Activated naive CD8-positive, alpha-beta T cell (primary cell): ENCODE data around the gene SIRT6.

Source experiments
- H3K27ac Mint-ChIP-seq: one replicate; pipeline ENCODE4 v1.8.0; 2021; ENCODE audit warnings: mixed read lengths
- H3K27me3 Mint-ChIP-seq: one replicate; pipeline ENCODE4 v1.8.0; 2021; ENCODE audit warnings: mixed read lengths
- H3K36me3 Mint-ChIP-seq: one replicate; pipeline ENCODE4 v1.8.0; 2021; ENCODE audit warnings: mixed read lengths
- H3K4me1 Mint-ChIP-seq: one replicate; pipeline ENCODE4 v1.8.0; 2021; ENCODE audit warnings: low read depth, mixed read lengths
- H3K4me3 Mint-ChIP-seq: one replicate; pipeline ENCODE4 v1.8.0; 2021; ENCODE audit warnings: mild to moderate bottlenecking, mixed read lengths
- H3K9me3 Mint-ChIP-seq: one replicate; pipeline ENCODE4 v1.8.0; 2021; ENCODE audit warnings: low read depth, mixed read lengths

SIRT6 gene

DNA sequence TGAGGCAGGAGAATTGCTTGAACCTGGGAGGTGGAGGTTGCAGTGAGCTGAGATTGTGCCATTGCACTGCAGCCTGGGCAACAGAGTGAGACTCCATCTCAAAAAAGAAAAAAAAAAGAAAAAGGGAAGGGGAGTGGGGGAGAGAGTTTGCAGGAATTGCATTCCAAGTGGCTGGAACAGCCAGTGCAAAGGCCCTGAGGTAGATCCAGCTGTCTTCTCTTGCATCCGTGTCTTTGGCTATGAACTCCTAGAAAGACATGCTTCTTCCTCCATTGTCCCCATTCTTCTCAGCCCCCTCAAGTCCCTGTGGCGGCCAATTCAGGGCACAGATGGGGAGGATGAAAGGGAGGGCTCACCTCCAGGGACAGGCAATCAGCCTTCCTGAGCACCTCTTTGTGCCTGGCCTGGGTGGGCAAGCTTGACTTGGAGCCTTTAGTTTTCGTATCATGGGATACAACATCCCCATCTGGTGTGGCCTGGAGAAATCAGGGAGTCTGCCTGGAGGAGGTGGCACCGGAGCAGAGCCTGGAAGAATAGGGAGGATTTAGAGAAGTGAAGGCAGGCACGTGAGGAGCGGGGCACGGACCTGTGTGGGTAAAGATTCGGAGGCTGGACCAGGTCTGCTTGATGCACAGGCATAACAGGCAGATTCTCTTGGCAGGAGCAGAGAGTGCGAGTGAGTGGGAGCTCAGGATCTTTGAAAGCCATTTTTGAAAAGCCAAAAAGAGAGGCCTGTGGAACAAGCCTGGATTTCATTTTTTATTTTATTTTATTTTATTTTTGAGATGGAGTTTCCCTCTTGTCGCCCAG lies 5.2 kb upstream of the SIRT6 start:
- Mint-ChIP-seq H3K36me3 (no peaks in the 10 kb centered on the region), H3K27ac (no peak overlapping the region), H3K4me3 (no peak overlapping the region), H3K27me3 (no peaks in the 10 kb centered on the region), H3K9me3 (no peaks in the 10 kb centered on the region), H3K4me1 (peaks cover 6% of the 10 kb centered on the region)

DNA sequence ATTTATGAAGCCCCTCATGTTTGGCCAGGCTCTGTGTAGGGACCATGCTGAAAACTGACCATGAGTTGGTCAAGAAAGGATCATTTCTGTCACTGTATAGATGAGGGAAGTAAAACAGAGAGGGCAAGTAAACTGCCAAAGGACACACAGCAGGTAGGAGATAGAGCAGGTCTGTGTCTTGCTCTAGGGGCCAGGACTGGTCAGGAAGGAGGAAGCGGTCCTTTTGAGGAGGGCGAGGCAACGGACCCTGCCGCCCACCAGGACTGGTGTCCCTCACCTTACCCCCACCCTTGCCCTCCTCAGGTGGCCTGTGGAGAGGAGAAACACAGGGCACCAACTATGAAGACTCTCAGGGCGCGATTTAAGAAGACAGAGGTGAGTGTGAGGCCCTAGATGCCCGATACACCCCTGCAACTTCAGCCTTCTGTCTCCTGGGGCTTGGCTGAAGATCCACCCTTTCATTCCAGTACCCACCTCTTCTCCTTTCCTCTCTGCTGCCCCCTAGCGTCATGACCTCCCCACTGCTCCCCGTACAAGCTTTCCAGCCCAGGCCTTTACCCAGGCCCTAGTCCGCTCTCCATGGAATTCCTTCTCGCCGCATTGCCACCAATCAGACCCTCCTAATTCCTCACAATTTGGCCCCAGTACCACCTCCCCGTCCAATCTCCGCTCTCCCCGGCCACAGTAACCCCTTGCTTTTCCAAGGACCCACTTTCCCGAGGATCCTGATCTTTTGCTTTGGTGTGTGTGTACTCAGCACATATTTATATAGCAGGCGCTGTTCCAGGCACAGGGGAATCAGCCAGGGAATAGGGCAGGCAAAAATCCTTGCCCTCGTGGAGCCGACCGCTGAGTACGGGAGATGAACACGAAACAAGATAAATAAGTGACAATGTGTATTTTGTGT lies 4.0 kb upstream of the SIRT6 start:
- H3K9me3 Mint-ChIP-seq, result no peaks in the 10 kb centered on the region
- peaks cover 12% of the 10 kb centered on the region for H3K4me1 Mint-ChIP-seq
- no peak overlapping the region for H3K27ac Mint-ChIP-seq
- H3K4me3 Mint-ChIP-seq, result no peak overlapping the region
- no peaks in the 10 kb centered on the region for H3K27me3 Mint-ChIP-seq
- H3K36me3 Mint-ChIP-seq, result no peaks in the 10 kb centered on the region

DNA sequence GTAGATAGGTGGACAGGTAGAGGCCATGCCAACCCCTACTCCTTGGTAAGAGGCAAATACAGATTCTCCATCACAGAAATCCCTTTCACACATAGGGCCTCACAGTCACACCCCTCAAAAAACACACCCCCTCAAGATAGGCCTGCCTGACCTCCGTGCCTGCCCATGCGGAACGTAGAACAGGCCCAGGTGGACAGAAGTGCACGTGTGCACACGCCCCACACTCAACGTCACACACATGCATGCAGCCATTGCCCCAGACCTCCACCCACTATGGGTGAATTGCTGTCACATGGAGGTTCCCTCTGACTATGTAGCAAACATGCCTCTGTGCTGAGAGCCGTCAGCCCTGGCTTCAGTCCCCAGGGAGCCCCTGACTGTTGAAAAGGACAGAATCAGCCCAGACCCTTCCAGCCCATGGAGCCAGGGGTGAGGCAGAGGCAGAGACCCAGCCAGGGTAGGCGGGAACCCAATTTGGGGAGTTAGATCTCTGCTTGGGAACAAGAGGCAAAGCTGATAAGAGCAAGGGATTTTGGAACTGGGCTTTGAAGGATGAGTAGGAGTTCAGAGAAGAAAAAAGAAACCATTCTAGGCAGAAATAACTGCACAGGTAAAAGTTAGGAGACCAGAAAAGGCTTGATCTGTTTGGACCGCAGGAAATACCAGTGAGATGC lies 3.2 kb upstream of the SIRT6 start:
- H3K4me3 Mint-ChIP-seq, result no peak overlapping the region
- H3K36me3 Mint-ChIP-seq, result no peaks in the 10 kb centered on the region
- H3K27me3 Mint-ChIP-seq, result no peaks in the 10 kb centered on the region
- H3K27ac Mint-ChIP-seq, result no peak overlapping the region
- no peaks in the 10 kb centered on the region for H3K9me3 Mint-ChIP-seq
- H3K4me1 Mint-ChIP-seq, result peaks cover 18% of the 10 kb centered on the region

DNA sequence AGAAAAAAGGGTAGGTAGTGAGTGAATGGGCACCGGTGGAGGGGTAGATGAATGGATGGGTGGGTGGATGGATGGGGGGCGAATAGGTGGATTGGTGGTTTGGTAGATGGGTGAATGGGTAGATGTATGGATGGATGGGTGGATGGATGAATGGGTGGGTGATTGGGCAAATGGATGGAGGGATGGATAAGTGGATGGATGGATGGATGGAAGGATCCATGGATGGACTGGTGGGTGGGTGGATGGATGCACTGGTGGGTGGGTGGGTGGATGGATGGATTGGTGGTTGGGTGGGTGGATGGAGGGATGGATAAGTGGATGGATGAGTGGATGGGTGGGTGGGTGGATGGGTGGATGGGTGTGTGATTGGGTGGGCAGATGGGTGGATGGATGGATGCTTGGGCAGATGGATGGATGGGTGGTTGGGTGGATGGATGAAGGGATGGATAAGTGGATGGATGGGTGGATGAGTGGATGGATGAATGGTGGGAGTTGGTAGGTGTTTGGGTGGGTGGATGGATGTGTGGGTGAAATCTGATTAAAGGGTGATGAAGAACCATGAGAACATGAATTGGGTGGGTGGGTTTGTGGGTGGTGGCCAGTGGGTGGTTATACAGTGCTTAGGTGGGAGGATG lies 2.5 kb upstream of the SIRT6 start:
- Mint-ChIP-seq H3K27ac (no peak overlapping the region), H3K27me3 (no peaks in the 10 kb centered on the region), H3K36me3 (no peaks in the 10 kb centered on the region), H3K9me3 (no peaks in the 10 kb centered on the region), H3K4me1 (peaks cover 21% of the 10 kb centered on the region), H3K4me3 (no peak overlapping the region)

DNA sequence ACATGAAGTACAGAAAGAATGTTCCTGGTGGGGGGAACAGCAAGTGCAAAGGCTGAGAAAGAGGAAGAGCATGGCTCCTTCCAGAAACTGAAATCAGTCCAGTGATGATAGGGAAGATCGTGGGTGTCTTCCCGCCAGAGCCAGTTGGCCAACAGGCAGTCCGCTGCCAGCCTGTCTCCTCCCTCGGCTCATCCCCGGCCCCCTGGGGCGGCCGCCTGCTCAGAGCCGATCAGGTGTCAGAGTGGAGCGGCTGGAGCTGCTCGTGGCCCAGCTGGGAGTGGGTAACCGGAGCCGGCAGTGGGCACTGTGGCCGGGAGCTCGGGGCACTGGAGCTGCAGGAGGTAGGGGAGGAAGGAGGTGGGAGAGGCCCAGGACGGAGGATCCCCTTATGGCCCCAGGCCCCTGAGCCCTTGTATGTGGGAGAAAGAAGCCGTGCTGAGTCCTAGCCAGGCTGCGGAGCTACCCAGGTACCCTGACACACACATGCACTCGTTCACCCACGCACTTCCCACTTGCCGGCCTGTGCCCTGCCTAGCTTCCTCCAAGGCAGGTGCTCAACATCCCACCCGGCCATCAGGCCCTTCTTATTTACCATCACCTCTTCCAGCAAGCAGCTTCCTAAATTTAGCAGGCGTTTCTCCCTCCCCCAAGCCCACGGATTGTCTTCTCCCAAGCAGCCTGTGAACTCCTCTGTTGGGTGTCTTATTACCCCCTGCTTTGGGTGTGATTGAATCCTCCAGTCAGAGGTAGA lies 1.8 kb upstream of the SIRT6 start:
- Mint-ChIP-seq H3K27me3 (no peaks in the 10 kb centered on the region), H3K27ac (no peak overlapping the region), H3K9me3 (no peaks in the 10 kb centered on the region), H3K4me3 (peak overlapping the region; percentile 61), H3K36me3 (no peaks in the 10 kb centered on the region), H3K4me1 (peaks cover 28% of the 10 kb centered on the region)

DNA sequence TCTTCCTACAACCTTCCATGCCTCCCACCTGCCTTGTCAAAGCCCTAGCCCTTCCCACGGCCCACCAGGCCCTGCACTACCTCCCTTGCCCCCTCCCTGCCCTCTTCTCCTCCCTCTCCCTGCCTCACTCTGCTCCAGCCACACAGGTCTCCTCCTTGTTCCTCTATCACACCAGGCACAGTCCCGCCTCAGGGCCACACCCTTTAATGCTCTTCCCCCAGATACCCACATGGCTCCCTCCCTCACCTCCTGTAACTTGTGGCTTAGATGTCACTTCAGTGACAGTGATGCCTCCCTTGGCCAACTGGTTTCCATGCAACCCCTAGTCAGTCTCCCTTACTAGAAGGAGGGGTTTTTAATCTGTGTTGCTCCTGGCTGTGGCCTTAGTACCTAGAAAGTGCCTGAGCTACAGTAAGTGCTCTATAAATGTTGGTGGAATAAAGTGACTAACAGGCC lies 1.3 kb downstream of the SIRT6 start:
- peaks cover 3% of the 10 kb centered on the region for H3K36me3 Mint-ChIP-seq
- no peaks in the 10 kb centered on the region for H3K27me3 Mint-ChIP-seq
- peaks cover 28% of the 10 kb centered on the region for H3K4me1 Mint-ChIP-seq
- H3K4me3 Mint-ChIP-seq, result peak overlapping the region; percentile 98
- H3K9me3 Mint-ChIP-seq, result no peaks in the 10 kb centered on the region
- peak overlapping the region; percentile 34 for H3K27ac Mint-ChIP-seq

DNA sequence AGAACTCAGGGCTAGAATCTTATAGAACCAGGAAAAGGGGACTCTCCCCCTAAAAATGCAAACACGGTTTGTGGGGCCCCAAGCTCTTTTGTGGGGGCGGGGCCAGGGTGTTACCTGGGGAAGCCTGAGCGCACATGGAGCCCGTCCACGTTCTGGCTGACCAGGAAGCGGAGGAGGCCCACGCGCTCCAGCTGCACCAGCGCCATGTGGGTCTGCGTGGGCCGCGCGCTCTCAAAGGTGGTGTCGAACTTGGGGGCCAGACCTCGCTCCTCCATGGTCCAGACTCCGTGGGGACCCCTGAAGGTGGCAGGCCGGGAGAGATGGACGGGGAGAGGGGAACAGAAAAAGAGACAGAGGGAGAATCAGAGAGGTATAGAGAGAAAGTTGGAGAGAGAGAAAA lies 3.4 kb downstream of the SIRT6 start:
- Mint-ChIP-seq H3K27me3 (no peaks in the 10 kb centered on the region), H3K9me3 (no peaks in the 10 kb centered on the region), H3K4me1 (peaks cover 28% of the 10 kb centered on the region), H3K36me3 (peaks cover 5% of the 10 kb centered on the region), H3K27ac (no peak overlapping the region), H3K4me3 (no peak overlapping the region)

DNA sequence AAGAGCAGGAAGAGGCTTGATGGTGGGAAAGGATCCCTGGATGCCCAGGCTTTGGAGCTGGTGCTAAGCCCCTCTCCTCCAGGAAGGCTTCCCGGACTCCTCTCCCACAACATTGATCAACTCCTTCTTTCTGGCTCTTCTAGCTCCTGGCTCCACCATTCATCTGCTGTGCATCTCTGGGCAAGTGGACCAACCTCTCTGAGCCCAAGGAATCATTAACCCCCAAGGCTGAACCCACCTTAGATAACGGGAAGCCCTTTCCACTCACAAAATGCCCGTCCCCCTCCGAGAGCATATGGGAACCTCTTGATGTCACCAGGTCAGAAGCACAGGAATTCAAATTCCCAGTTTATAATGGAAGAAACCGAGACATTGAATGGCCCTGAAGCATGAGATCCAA lies 5.2 kb downstream of the SIRT6 start:
- H3K4me1 Mint-ChIP-seq, result peaks cover 19% of the 10 kb centered on the region
- H3K27ac Mint-ChIP-seq, result no peak overlapping the region
- peaks cover 3% of the 10 kb centered on the region for H3K27me3 Mint-ChIP-seq
- no peak overlapping the region for H3K4me3 Mint-ChIP-seq
- peaks cover 5% of the 10 kb centered on the region for H3K36me3 Mint-ChIP-seq
- H3K9me3 Mint-ChIP-seq, result no peaks in the 10 kb centered on the region

DNA sequence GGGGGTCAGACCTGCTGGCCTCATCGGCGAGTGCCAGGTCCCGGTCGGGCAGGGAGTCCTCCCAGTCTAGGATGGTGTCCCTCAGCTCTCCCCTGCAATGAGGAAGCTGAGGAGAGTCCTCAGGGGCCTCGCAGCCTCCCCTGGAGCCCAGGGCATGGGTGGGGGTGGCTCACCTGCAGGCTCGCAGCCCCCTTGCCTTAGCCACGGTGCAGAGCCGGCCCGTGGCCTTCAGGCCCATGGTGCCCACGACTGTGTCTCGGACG lies 6.8 kb downstream of the SIRT6 start:
- Mint-ChIP-seq H3K36me3 (peaks cover 5% of the 10 kb centered on the region), H3K4me1 (peaks cover 10% of the 10 kb centered on the region), H3K27me3 (peaks cover 3% of the 10 kb centered on the region), H3K9me3 (no peaks in the 10 kb centered on the region), H3K27ac (no peak overlapping the region), H3K4me3 (no peak overlapping the region)

DNA sequence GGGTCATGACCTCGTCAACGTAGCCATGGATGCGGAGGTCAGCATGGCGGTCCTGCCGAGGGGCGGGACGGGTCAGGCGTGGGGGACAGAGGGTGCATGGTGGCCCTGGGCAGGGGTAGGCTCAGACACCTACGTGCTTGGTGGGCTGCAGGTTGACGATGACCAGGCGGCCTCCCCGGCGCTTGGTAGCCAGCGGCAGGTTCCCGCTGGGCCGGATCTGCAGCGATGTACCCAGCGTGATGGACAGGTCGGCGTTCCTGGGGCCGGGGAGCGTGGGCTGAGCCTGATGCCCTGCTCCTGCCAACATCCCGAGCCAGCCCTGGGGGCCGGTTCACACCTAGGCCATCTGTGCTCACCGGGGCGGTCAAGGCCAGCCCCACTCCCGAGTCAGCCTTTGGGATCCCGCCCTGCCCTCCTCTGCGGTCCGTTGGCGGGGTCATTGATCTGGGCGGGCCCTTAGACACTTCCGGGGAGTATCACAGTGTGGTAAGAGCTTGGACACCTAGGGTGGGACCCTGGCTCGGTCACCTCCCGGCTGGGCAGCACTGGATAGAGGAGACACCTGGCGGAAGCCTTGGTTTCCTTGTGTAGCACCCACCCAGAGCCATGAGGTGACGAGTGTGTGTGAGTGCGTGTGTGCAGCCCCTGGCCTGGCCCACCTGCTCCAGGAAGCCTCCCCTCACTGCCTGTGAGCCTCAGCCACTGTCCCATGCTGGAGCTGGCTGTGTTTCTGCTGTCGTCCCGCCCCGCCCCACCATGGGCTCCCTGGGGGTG lies 7.3 kb downstream of the SIRT6 start:
- Mint-ChIP-seq H3K4me3 (no peak overlapping the region), H3K4me1 (peaks cover 7% of the 10 kb centered on the region), H3K9me3 (no peaks in the 10 kb centered on the region), H3K27me3 (peaks cover 3% of the 10 kb centered on the region), H3K27ac (no peak overlapping the region), H3K36me3 (peaks cover 5% of the 10 kb centered on the region)

DNA sequence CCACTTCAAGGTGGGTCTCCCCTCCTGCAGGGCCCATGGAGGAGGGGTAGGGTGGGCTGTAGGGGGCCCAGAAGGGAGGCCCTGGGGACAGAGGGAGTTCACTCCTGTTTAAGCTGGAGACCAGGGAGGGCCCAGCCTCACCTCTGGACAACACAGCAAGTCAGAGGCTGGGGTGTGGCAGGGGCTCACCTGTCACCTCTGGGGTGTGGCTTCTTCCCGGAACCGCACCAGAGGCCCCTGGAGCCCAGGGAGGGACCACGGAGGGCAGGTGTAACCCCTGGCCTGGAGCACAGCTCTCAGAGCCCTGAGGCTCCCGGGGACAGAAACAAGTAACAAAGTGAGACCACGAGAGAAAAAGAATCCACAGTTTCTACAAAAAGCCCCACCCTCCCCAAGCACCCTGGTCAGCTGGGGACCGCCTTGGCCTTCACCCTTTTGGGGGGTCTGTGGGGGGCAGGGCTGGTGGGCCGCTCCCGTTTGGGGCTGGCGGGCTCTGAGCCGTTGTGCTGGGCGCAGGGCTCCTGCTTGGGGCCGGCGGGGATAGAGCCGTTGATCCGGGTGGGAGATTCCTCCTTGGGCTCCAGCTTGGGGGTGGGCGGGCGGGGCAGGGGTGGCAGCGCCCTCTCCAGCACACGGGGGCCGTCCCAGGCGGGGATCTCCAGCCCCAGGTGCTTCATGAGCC lies 8.0 kb downstream of the SIRT6 start:
- Mint-ChIP-seq H3K36me3 (peaks cover 5% of the 10 kb centered on the region), H3K9me3 (no peaks in the 10 kb centered on the region), H3K4me3 (no peak overlapping the region), H3K27ac (no peak overlapping the region), H3K4me1 (peaks cover 2% of the 10 kb centered on the region), H3K27me3 (peaks cover 5% of the 10 kb centered on the region)

DNA sequence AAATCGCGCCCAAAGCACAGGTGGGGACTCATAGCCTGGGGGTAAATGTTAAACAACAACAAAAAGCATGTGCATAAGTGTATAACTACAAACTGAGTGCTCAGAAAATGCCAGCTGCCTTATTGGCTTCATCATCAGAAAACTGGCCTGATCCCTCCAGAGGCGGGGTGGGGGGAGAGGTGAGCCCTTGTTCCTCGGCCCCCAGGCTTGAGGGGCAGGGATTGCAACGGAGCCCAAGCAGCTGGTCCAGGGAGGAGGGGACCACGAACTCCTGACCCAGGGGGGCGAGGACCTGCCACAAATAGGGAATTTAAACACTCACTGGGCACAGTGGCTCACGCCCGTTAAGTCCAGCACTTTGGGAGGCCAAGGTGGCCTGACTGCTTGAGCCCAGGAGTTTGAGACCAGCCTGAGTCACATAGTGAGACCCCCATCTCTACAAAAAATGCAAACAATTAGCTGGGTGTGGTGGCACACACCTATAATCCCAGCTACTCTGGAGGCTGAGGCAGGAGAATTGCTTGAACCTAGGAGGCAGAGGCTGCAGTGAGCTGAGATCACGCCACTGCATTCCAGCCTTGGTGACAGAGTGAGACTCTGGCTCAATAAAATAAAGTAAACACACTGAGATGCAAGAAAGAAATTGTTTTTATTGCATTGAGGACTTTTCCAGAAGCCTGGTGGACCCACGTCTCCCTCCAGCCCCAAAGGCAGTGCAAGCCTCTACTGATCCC lies 8.7 kb downstream of the SIRT6 start:
- H3K36me3 Mint-ChIP-seq, result peaks cover 5% of the 10 kb centered on the region
- peaks cover 5% of the 10 kb centered on the region for H3K27me3 Mint-ChIP-seq
- H3K9me3 Mint-ChIP-seq, result no peaks in the 10 kb centered on the region
- no peaks in the 10 kb centered on the region for H3K4me1 Mint-ChIP-seq
- no peak overlapping the region for H3K4me3 Mint-ChIP-seq
- H3K27ac Mint-ChIP-seq, result no peak overlapping the region
